Activated CD4-positive, alpha-beta T cell treated with anti-CD3 and anti-CD28 coated beads, Interleukin-2, amount 10 ng/mL, durations not matched to agents 7 days and 5 days (primary cell): ENCODE measurements around the gene TMEM250. TPM values are rescaled to one million over a fixed set of nuclear protein-coding genes. Genes with fewer than 3 reads are reported as not detected.

Source experiments
- CTCF ChIA-PET: fragments of 350-600 bp; sonication (Branson Sonifier 250); formaldehyde crosslinking; loops from one replicate; lab custom pipeline; 2021; ENCODE audit warnings: antibody characterized with exemption; lab: Charles Lee
- POLR2A ChIA-PET: fragments of 350-600 bp; sonication (Branson Sonifier 250); formaldehyde crosslinking; loops from one replicate; lab custom pipeline; 2021; ENCODE audit warnings: antibody characterized with exemption; lab: Charles Lee
- DNase-seq: peaks from one replicate; pipeline ENCODE4 v3.0.0-alpha.2; 2020
- H3K27ac Mint-ChIP-seq: one replicate; pipeline ENCODE4 v1.8.0; 2021; ENCODE audit warnings: mild to moderate bottlenecking, moderate library complexity, mixed read lengths
- H3K27me3 Mint-ChIP-seq: one replicate; pipeline ENCODE4 v1.8.0; 2021; ENCODE audit warnings: mixed read lengths
- H3K36me3 Mint-ChIP-seq: one replicate; pipeline ENCODE4 v1.8.0; 2021; ENCODE audit warnings: low read depth, mixed read lengths
- H3K4me1 Mint-ChIP-seq: one replicate; pipeline ENCODE4 v1.8.0; 2021; ENCODE audit warnings: mixed read lengths
- H3K4me3 Mint-ChIP-seq: one replicate; pipeline ENCODE4 v1.8.0; 2021; ENCODE audit warnings: mild to moderate bottlenecking, moderate library complexity, mixed read lengths
- H3K9me3 Mint-ChIP-seq: one replicate; pipeline ENCODE4 v1.8.0; 2021; ENCODE audit warnings: mixed read lengths
- total RNA-seq, 2 experiments: library from RNA; stranded (reverse); gene quantifications; one replicate each; pipeline ENCODE4 v1.2.3, GENCODE V29; 2021

TMEM250 gene
- total RNA-seq, 2 experiments from 2014 or later = 50.2 to 56.4 TPM

GRCh38 chr9:136133191-136133958, 14.7 kb upstream of the TMEM250 start:
- Mint-ChIP-seq H3K27ac (no peak overlapping the region), H3K4me3 (no peak overlapping the region), H3K9me3 (no peaks in the 10 kb centered on the region), H3K4me1 (peaks cover 2% of the 10 kb centered on the region), H3K36me3 (no peaks in the 10 kb centered on the region), H3K27me3 (peaks cover 26% of the 10 kb centered on the region)
- ChIA-PET CTCF (no interaction called here), POLR2A (interaction anchor here (0.5 to 0.6 kb wide), 2 partner anchors 81 to 146 kb away, joined by 3 read pairs; no protein-coding TSS in a partner anchor)
- no peak for DNase-seq

- no peak overlapping the region for H3K4me3 Mint-ChIP-seq
- H3K9me3 Mint-ChIP-seq = no peaks in the 10 kb centered on the region
- DNase-seq = no peak
- H3K4me1 Mint-ChIP-seq = peaks cover 2% of the 10 kb centered on the region
- H3K27me3 Mint-ChIP-seq = peaks cover 27% of the 10 kb centered on the region
- ChIA-PET CTCF (no interaction called here), POLR2A (no interaction called here)
- no peaks in the 10 kb centered on the region for H3K36me3 Mint-ChIP-seq
- H3K27ac Mint-ChIP-seq = no peak overlapping the region
Observed at GRCh38 chr9:136132512-136133050, 13.9 kb upstream of the TMEM250 start.

DNA sequence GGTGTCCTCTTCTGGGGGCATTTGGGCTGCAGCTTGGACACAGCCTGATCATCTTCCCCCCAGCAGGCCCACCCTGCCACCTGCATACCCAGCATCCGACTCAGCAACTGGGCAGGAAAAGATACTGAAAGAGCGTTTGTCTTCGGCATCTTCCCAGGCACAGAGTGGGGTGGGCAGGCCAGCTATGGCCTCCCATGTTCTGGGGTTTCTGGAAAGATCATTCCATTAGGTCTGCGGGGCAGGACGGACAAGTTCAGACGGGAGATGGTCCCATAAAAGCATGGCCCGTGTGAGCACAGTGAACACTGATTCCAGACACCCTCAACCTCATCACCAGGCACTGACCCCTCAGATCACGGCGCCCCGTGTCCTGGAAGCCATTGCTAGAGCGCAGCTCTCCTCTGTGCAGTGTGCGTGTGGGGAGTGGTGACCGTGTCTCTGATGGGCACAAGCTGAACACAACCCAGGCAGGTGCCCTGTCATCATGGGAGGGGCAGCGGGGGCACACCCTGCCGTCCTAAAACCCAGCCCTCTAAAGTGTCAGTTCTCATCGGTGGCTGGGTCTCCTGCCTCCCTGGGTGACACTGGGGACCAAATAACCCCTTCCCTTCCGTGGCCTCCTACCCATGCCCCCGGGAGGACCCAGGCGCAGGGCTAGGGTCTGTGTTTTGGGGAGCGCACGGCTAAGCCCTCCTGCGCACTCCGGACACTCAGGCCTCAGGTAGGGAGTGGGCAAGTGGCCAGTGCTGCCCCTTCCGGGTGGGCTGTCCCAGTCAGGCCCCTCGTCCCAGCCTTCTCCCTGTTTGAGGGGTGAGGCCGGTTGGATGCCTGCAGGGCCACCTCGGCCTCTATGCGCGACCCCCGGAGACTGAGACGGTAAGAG, 13.2 kb upstream of the TMEM250 start:
- Mint-ChIP-seq H3K27me3 (peaks cover 28% of the 10 kb centered on the region), H3K27ac (no peak overlapping the region), H3K36me3 (no peaks in the 10 kb centered on the region), H3K9me3 (no peaks in the 10 kb centered on the region), H3K4me1 (peaks cover 2% of the 10 kb centered on the region), H3K4me3 (no peak overlapping the region)
- ChIA-PET POLR2A (no interaction called here), CTCF (interaction anchor here (1.0 kb wide), 1 partner anchor 164 kb away, joined by 4 read pairs; no protein-coding TSS in a partner anchor)
- no peak for DNase-seq

DNA sequence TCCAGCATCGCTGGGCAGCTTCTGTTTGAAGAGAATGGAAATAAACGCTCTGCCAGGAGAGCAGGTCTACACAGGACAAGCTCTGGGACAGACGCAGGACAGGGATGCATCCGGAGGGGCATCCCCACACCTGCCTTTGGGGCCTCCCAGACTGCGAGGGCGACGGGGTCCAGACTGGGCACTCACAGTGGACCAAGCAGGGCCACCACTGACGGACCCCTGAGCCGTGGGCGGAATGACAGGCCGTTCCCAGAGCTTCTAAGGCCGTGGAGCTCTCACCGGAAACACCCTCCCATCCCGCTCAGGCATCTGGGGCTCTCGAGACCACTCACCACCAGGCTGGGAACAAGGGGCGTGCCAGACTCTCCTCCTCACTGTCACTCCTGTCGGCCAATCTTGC, 10.5 kb upstream of the TMEM250 start:
- H3K36me3 Mint-ChIP-seq = no peaks in the 10 kb centered on the region
- no peak overlapping the region for H3K4me3 Mint-ChIP-seq
- ChIA-PET POLR2A (no interaction called here), CTCF (interaction anchor here (1.1 kb wide), 1 partner anchor 11 kb away, joined by 3 read pairs; no protein-coding TSS in a partner anchor)
- peaks cover 2% of the 10 kb centered on the region for H3K4me1 Mint-ChIP-seq
- peaks cover 4% of the 10 kb centered on the region for H3K9me3 Mint-ChIP-seq
- H3K27ac Mint-ChIP-seq = no peak overlapping the region
- no peak for DNase-seq
- H3K27me3 Mint-ChIP-seq = peaks cover 26% of the 10 kb centered on the region

- Mint-ChIP-seq H3K9me3 (peaks cover 4% of the 10 kb centered on the region), H3K27ac (no peak overlapping the region), H3K4me3 (no peak overlapping the region), H3K27me3 (peaks cover 18% of the 10 kb centered on the region), H3K4me1 (no peaks in the 10 kb centered on the region), H3K36me3 (no peaks in the 10 kb centered on the region)
- DNase-seq = no peak
- CTCF ChIA-PET = interaction anchor here (1.1 kb wide), 1 partner anchor 12 kb away, joined by 3 read pairs; no protein-coding TSS in a partner anchor
- POLR2A ChIA-PET = no interaction called here
Observed at GRCh38 chr9:136128436-136128835, 9.8 kb upstream of the TMEM250 start.

- H3K27ac Mint-ChIP-seq = no peak overlapping the region
- H3K27me3 Mint-ChIP-seq = peaks cover 16% of the 10 kb centered on the region
- H3K4me1 Mint-ChIP-seq = no peaks in the 10 kb centered on the region
- ChIA-PET CTCF (no interaction called here), POLR2A (no interaction called here)
- DNase-seq = no peak
- H3K9me3 Mint-ChIP-seq = peaks cover 4% of the 10 kb centered on the region
- no peaks in the 10 kb centered on the region for H3K36me3 Mint-ChIP-seq
- H3K4me3 Mint-ChIP-seq = no peak overlapping the region
Observed at GRCh38 chr9:136127313-136127712, 8.6 kb upstream of the TMEM250 start.

- POLR2A ChIA-PET = no interaction called here
- CTCF ChIA-PET = interaction anchor here (0.8 to 1.0 kb wide), 1 partner anchor 158 kb away, joined by 3 read pairs; no protein-coding TSS in a partner anchor
- Mint-ChIP-seq H3K9me3 (peaks cover 4% of the 10 kb centered on the region), H3K4me1 (no peaks in the 10 kb centered on the region), H3K27ac (no peak overlapping the region), H3K36me3 (no peaks in the 10 kb centered on the region), H3K27me3 (peaks cover 7% of the 10 kb centered on the region), H3K4me3 (no peak overlapping the region)
- no peak for DNase-seq
Observed at GRCh38 chr9:136124976-136125692, 6.5 kb upstream of the TMEM250 start.

DNA sequence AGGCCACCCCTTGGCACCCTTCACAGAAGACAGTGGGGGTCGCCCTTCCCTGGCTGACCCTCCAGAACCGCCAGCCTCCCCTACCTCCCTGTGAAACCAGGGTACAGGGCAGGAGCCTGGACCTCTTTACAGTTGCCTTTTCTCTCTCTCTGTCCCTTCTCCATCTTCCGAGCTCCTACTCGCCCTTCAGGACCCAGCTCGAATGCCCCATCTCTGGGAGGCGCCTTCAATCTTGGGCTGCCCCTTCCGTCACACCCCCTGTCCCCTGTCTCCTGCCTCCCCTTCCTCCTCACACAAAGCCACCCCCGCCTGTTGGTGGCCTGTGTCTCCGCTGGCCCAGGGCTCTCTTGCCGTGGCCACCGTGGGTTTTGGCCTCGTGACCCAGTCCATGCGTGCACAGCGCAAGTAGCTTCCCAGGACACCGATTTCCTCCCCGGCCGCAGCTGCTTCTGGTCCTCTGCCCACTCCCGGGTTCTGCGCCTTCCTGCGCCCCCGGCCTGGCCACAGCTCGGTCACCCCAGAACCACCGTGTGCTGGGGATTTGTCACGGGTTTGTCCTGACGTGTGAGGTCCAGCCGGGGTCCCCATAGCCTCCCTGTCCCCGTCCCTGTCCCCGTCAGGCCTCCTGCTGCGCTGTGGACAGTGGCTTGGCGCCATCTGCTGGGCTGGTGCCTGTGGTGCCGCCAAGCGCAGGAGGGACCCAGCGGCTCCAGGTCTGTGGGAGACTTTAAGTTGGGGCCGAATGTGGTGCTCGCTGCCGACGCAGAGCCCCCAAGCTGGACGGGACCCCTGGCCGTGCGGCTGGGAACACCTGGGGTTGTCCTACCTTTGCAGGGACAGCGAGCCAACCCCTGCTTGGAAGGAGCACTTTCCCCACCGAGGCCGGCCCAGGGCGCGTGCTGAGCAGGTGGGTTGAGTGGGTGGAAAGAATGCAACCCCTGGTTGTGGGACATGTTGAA, 4.0 kb upstream of the TMEM250 start:
- peaks cover 3% of the 10 kb centered on the region for H3K4me1 Mint-ChIP-seq
- H3K27ac Mint-ChIP-seq = no peak overlapping the region
- peaks cover 2% of the 10 kb centered on the region for H3K27me3 Mint-ChIP-seq
- peak; percentile 77 for DNase-seq
- H3K9me3 Mint-ChIP-seq = peaks cover 4% of the 10 kb centered on the region
- no peak overlapping the region for H3K4me3 Mint-ChIP-seq
- no peaks in the 10 kb centered on the region for H3K36me3 Mint-ChIP-seq
- ChIA-PET CTCF (interaction anchor here (0.8 to 1.9 kb wide), 16 partner anchors 9 to 164 kb away, joined by 3 to 8 read pairs (median 4); no protein-coding TSS in a partner anchor), POLR2A (no interaction called here)

- Mint-ChIP-seq H3K4me3 (no peak overlapping the region), H3K36me3 (no peaks in the 10 kb centered on the region), H3K27me3 (no peaks in the 10 kb centered on the region), H3K4me1 (peaks cover 3% of the 10 kb centered on the region), H3K9me3 (peaks cover 4% of the 10 kb centered on the region), H3K27ac (no peak overlapping the region)
- POLR2A ChIA-PET = no interaction called here
- CTCF ChIA-PET = interaction anchor here (0.8 to 1.9 kb wide), 11 partner anchors 11 to 154 kb away, joined by 3 to 8 read pairs (median 4); no protein-coding TSS in a partner anchor
- no peak for DNase-seq
Observed at GRCh38 chr9:136121801-136122200, 3.1 kb upstream of the TMEM250 start.

DNA sequence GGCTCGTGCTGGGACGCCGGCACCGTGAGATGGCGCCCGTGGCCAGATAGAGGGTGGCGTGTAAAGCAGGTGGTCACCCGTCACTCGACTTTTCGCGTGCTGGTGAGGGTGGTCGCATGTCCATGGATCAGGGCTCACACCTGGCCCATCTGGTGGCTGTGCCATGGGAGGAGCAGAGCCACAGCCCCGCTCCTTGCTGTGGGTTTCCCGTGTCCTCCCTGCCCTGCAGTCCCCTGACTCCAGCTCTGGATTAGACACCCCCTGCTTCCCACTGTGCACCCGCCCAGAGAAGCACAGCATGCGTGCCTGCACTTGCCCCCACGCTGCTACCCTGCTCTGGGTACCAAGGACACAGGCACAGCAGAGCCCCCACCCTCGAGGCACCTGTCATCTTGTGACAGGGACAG, 1.8 kb upstream of the TMEM250 start:
- Mint-ChIP-seq H3K27ac (no peak overlapping the region), H3K27me3 (no peaks in the 10 kb centered on the region), H3K4me1 (peaks cover 3% of the 10 kb centered on the region), H3K4me3 (peak overlapping the region; percentile 13), H3K36me3 (peaks cover 5% of the 10 kb centered on the region), H3K9me3 (peaks cover 4% of the 10 kb centered on the region)
- POLR2A ChIA-PET = no interaction called here
- no peak for DNase-seq
- CTCF ChIA-PET = interaction anchor here (1.1 kb wide), 1 partner anchor 153 kb away, joined by 3 read pairs; no protein-coding TSS in a partner anchor

GRCh38 chr9:136119883-136120393, 1.3 kb upstream of the TMEM250 start:
- Mint-ChIP-seq H3K4me3 (peak overlapping the region; percentile 77), H3K27ac (peak overlapping the region; percentile 79), H3K4me1 (peaks cover 6% of the 10 kb centered on the region), H3K27me3 (no peaks in the 10 kb centered on the region), H3K36me3 (peaks cover 7% of the 10 kb centered on the region), H3K9me3 (peaks cover under 1% of the 10 kb centered on the region)
- no peak for DNase-seq
- POLR2A ChIA-PET = no interaction called here
- CTCF ChIA-PET = interaction anchor here (0.5 to 1.1 kb wide), 2 partner anchors 153 to 177 kb away, joined by 3 read pairs; no protein-coding TSS in a partner anchor
